K562 (cell line): ENCODE results near the gene C10orf143. TPM values are rescaled to one million over a fixed set of nuclear protein-coding genes. Genes with fewer than 3 reads are reported as not detected.

Experiments used
- BMI1 ChIP-seq: fragments of 150-350 bp; IDR thresholded peaks from 2 replicates; pipeline ENCODE4 v1.6.1; 2014; ENCODE audit warnings: low read length
- MTF1 ChIP-seq: fragments of 250-450 bp; sonication (Bioruptor Pico); IDR thresholded peaks from 2 replicates; pipeline ENCODE4 v1.9.0; 2021; ENCODE audit warnings: moderate library complexity, mild to moderate bottlenecking, inconsistent platforms, borderline replicate concordance
- SRF ChIP-seq, 2 experiments: fragments of 250-450, 450-650 bp in 1 of 2; sonication (Bioruptor Pico) in 1 of 2; sonication (generic) in 1 of 2; formaldehyde crosslinking; IDR thresholded peaks; 2 replicates each; pipeline versions ENCODE4 v1.5.0 to v1.5.1; 2020 to 2022; ENCODE audit warnings: mild to moderate bottlenecking in 1 of 2, missing genetic modification reagents in 1 of 2
- ZNF143 ChIP-seq: sonication (generic); formaldehyde crosslinking; IDR thresholded peaks from 2 replicates; pipeline ENCODE4 v1.9.0; 2022; ENCODE audit warnings: mild to moderate bottlenecking, missing genetic modification reagents
- ZNF41 ChIP-seq: fragments of 250-450 bp; sonication (Bioruptor Pico); conservative IDR thresholded peaks from 2 replicates; pipeline ENCODE4 v1.4.0; 2020; ENCODE audit warnings: mild to moderate bottlenecking
- polyA plus RNA-seq, 8 experiments: library from polyadenylated mRNA; depleted of rRNA in 4 of 8; stranded (reverse) in 5 of 8; unstranded in 3 of 8; fragments of >200 nt; fragmentation: Nextera tagmentation in 2 of 8; fragmentation: Illumina TruSeq in 1 of 8; extraction: Ambion mirVana in 2 of 8; extraction: Trizol in 1 of 8; gene quantifications; 2 replicates each; pipeline versions ENCODE4 v1.2.1 to v1.2.3, GENCODE V29; 2011 to 2014; ENCODE audit warnings: inconsistent platforms in 1 of 8, missing spikeins in 1 of 8
- total RNA-seq, 7 experiments: library from RNA; depleted of rRNA in 6 of 7; stranded (reverse); fragments of >200 nt in 6 of 7; fragmentation: Illumina TruSeq in 2 of 7; extraction: Trizol in 2 of 7; gene quantifications; 2 replicates each; pipeline versions ENCODE4 v1.2.1 to v1.2.3, GENCODE V29; 2011 to 2021; ENCODE audit warnings: low replicate concordance in 1 of 7
- TF ChIP-seq, protein P1 (sequence below): fragments of 250-450 bp; sonication (Bioruptor Pico); IDR thresholded peaks from 2 replicates; pipeline ENCODE4 v1.5.0; 2021
- TF ChIP-seq, protein P2 (sequence below): fragments of 450-650 bp; IDR thresholded peaks from 2 replicates; pipeline ENCODE4 v1.6.1; 2017; ENCODE audit warnings: antibody characterized with exemption, mild to moderate bottlenecking
- TF ChIP-seq, protein P3 (sequence below): fragments of 450-650 bp; IDR thresholded peaks from 2 replicates; pipeline ENCODE4 v1.6.1; 2017; ENCODE audit warnings: mild to moderate bottlenecking, moderate library complexity
- TF ChIP-seq, protein P4 (sequence below), 2 experiments: fragments of 450-650 bp in 1 of 2; IDR thresholded peaks; 2 replicates each; pipeline ENCODE4 v1.6.1; 2011 to 2017; ENCODE audit warnings: low read depth in 2 of 2, antibody characterized with exemption in 1 of 2, borderline replicate concordance in 1 of 2, low read length in 1 of 2, mild to moderate bottlenecking in 1 of 2, mixed read lengths in 1 of 2; ENCODE audit not compliant: control insufficient read depth in 1 of 2

C10orf143 gene
- total and polyA plus RNA-seq, 9 of the 15 experiments (the other 6 are each of a cell fraction or from before 2014, with no cell fraction given): 0.07 to 0.42 (median 0.25) TPM; not detected in 2

DNA sequence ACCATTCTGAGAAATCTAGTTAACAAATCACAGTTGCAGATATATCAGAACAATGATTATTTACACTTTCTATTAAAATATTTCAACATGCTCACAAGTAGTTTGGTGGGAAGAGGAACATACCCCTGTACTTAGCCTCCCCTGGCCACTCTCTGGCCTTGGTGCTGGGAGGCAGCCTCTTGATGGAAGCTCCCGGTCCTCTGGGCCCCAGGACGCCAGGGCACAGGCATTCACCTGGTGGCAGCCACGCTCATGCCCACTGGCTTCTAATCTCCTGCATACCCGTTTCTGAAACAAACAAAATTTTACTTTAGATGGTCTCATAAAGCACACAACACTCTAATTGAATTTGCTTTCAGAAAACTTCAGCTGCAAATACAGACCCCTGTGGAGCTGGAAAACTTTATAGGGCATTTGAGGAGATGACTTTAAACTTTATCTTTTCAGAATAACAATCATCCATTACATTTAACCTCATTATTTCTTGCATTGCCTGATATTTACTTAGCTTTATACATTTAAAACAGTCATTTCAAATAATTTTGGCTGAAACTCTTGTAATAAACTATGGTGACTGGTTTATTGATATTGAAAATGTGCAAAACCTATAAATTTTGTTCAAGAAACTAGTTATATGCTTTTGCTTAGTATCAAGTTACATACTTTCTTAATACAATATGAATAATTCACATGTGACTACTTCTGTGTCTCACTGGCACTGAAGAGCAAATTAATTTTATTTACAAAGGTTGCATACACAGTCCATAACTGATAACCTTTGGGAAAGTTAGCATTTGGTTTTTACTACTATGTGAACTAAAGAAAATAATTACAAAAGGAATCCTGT is 30.8 kb downstream of the C10orf143 start (continued):
- TF ChIP-seq, protein P1, sequence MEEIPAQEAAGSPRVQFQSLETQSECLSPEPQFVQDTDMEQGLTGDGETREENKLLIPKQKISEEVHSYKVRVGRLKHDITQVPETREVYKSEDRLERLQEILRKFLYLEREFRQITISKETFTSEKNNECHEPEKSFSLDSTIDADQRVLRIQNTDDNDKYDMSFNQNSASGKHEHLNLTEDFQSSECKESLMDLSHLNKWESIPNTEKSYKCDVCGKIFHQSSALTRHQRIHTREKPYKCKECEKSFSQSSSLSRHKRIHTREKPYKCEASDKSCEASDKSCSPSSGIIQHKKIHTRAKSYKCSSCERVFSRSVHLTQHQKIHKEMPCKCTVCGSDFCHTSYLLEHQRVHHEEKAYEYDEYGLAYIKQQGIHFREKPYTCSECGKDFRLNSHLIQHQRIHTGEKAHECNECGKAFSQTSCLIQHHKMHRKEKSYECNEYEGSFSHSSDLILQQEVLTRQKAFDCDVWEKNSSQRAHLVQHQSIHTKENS (CRISPR knock-in tag): no peak
- TF ChIP-seq, protein P2, sequence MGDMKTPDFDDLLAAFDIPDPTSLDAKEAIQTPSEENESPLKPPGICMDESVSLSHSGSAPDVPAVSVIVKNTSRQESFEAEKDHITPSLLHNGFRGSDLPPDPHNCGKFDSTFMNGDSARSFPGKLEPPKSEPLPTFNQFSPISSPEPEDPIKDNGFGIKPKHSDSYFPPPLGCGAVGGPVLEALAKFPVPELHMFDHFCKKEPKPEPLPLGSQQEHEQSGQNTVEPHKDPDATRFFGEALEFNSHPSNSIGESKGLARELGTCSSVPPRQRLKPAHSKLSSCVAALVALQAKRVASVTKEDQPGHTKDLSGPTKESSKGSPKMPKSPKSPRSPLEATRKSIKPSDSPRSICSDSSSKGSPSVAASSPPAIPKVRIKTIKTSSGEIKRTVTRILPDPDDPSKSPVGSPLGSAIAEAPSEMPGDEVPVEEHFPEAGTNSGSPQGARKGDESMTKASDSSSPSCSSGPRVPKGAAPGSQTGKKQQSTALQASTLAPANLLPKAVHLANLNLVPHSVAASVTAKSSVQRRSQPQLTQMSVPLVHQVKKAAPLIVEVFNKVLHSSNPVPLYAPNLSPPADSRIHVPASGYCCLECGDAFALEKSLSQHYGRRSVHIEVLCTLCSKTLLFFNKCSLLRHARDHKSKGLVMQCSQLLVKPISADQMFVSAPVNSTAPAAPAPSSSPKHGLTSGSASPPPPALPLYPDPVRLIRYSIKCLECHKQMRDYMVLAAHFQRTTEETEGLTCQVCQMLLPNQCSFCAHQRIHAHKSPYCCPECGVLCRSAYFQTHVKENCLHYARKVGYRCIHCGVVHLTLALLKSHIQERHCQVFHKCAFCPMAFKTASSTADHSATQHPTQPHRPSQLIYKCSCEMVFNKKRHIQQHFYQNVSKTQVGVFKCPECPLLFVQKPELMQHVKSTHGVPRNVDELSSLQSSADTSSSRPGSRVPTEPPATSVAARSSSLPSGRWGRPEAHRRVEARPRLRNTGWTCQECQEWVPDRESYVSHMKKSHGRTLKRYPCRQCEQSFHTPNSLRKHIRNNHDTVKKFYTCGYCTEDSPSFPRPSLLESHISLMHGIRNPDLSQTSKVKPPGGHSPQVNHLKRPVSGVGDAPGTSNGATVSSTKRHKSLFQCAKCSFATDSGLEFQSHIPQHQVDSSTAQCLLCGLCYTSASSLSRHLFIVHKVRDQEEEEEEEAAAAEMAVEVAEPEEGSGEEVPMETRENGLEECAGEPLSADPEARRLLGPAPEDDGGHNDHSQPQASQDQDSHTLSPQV: no peak
- TF ChIP-seq MTF1 (CRISPR knock-in tag) (no peak), ZNF143 (CRISPR knock-in tag) (no peak), BMI1 (no peak), SRF (CRISPR knock-in tag; IDR thresholded peaks at IDR 0.05) (no peak), ZNF41 (CRISPR knock-in tag) (no peak)
- TF ChIP-seq, protein P3, sequence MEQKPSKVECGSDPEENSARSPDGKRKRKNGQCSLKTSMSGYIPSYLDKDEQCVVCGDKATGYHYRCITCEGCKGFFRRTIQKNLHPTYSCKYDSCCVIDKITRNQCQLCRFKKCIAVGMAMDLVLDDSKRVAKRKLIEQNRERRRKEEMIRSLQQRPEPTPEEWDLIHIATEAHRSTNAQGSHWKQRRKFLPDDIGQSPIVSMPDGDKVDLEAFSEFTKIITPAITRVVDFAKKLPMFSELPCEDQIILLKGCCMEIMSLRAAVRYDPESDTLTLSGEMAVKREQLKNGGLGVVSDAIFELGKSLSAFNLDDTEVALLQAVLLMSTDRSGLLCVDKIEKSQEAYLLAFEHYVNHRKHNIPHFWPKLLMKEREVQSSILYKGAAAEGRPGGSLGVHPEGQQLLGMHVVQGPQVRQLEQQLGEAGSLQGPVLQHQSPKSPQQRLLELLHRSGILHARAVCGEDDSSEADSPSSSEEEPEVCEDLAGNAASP: no peak
- TF ChIP-seq, protein P4, sequence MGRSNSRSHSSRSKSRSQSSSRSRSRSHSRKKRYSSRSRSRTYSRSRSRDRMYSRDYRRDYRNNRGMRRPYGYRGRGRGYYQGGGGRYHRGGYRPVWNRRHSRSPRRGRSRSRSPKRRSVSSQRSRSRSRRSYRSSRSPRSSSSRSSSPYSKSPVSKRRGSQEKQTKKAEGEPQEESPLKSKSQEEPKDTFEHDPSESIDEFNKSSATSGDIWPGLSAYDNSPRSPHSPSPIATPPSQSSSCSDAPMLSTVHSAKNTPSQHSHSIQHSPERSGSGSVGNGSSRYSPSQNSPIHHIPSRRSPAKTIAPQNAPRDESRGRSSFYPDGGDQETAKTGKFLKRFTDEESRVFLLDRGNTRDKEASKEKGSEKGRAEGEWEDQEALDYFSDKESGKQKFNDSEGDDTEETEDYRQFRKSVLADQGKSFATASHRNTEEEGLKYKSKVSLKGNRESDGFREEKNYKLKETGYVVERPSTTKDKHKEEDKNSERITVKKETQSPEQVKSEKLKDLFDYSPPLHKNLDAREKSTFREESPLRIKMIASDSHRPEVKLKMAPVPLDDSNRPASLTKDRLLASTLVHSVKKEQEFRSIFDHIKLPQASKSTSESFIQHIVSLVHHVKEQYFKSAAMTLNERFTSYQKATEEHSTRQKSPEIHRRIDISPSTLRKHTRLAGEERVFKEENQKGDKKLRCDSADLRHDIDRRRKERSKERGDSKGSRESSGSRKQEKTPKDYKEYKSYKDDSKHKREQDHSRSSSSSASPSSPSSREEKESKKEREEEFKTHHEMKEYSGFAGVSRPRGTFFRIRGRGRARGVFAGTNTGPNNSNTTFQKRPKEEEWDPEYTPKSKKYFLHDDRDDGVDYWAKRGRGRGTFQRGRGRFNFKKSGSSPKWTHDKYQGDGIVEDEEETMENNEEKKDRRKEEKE (IDR thresholded peaks at IDR 0.05; ENCODE audit: borderline replicate concordance in 1 of 2, control insufficient read depth in 1 of 2, low read depth in 2 of 2, low read length in 1 of 2): no peak
